GM12878 (cell line): ENCODE measurements around the gene CFAP92. TPM values are rescaled to one million over a fixed set of nuclear protein-coding genes. Genes with fewer than 3 reads are reported as not detected.

Experiments used
- ATAC-seq: fragments of 200-7000 bp; cut with Tn5 transposase; 3 replicates; pipeline ENCODE4 v1.9.1; 2020; ENCODE audit warnings: mild to moderate bottlenecking, moderate library complexity
- BruUV-seq: library from RNA; stranded (reverse); fragments of 400-500 nt; replicated peaks from 2 replicates; lab custom pipeline; 2021; lab: Mats Ljungman, UMichigan
- CTCF ChIA-PET: fragments of 300-600 bp; sonication (Branson Sonifier 250); formaldehyde crosslinking; extraction: SDS; loops from one replicate; lab custom pipeline; 2021; ENCODE audit warnings: inconsistent platforms; lab: Yijun Ruan, JAX
- POLR2A ChIA-PET: fragments of 350-600 bp; formaldehyde crosslinking; extraction: SDS; loops from one replicate; lab custom pipeline; 2021; ENCODE audit warnings: inconsistent platforms; lab: Charles Lee
- RAD21 ChIA-PET: fragments of 300-600 bp; sonication (Branson Sonifier 250); formaldehyde crosslinking; loops from one replicate; lab custom pipeline; 2023; ENCODE audit warnings: antibody characterized with exemption; ENCODE audit not compliant: unreplicated experiment; lab: Charles Lee
- SMC1A ChIA-PET: fragments of 300-600 bp; sonication (Branson Sonifier 250); formaldehyde crosslinking; loops from one replicate; lab custom pipeline; 2023; ENCODE audit not compliant: unreplicated experiment, uncharacterized antibody; lab: Charles Lee
- DNase-seq: peaks from one replicate; pipeline ENCODE4 v3.0.0-alpha.2; 2011; ENCODE audit warnings: low read depth, low spot score
- FAIRE-seq: peaks from 3 replicates; lab custom pipeline; 2011; peaks lifted over from hg19 to GRCh38; lab: Jason Lieb, UNC
- H2AFZ ChIP-seq: 2 replicates; pipeline ENCODE4 v1.6.0; 2011; ENCODE audit warnings: low read depth, low read length, control low read depth; ENCODE audit not compliant: control insufficient read depth
- H3K27ac ChIP-seq: 2 replicates; pipeline ENCODE4 v1.5.1; 2011; ENCODE audit warnings: control low read depth; ENCODE audit not compliant: control insufficient read depth, insufficient read depth
- H3K27me3 ChIP-seq, 2 experiments: replicated peaks in 1 of 2; 2 replicates each; pipeline versions ENCODE4 v1.6.0 to v1.6.1; 2011; ENCODE audit warnings: low read length in 1 of 2; ENCODE audit not compliant: control insufficient read depth in 2 of 2, insufficient read depth in 2 of 2
- H3K36me3 ChIP-seq, 2 experiments: 2 replicates each; pipeline ENCODE4 v1.5.1; 2011; ENCODE audit warnings: low read length in 1 of 2; ENCODE audit not compliant: control insufficient read depth in 2 of 2, insufficient read depth in 2 of 2
- H3K4me1 ChIP-seq: 2 replicates; pipeline ENCODE4 v1.6.1; 2011; ENCODE audit warnings: mild to moderate bottlenecking, low read length, moderate library complexity, mixed read lengths; ENCODE audit not compliant: control insufficient read depth, insufficient read depth
- H3K4me2 ChIP-seq: 2 replicates; pipeline ENCODE4 v1.6.0; 2011; ENCODE audit warnings: control low read depth; ENCODE audit not compliant: control insufficient read depth, insufficient read depth
- H3K4me3 ChIP-seq: fragments of 200-600 bp; sonication (generic); 2 replicates; pipeline ENCODE4 v1.5.1; 2016
- H3K79me2 ChIP-seq: 2 replicates; pipeline ENCODE4 v1.6.0; 2011; ENCODE audit warnings: low read length; ENCODE audit not compliant: control insufficient read depth, insufficient read depth
- H3K9ac ChIP-seq: 2 replicates; pipeline ENCODE4 v1.8.0; 2011; ENCODE audit warnings: low read length, control low read depth, mixed read lengths; ENCODE audit not compliant: control insufficient read depth, insufficient read depth
- H3K9me3 ChIP-seq: replicated peaks from 3 replicates; pipeline ENCODE4 v1.5.1; 2011; ENCODE audit warnings: mild to moderate bottlenecking, low read length; ENCODE audit not compliant: control insufficient read depth, insufficient read depth
- H4K20me1 ChIP-seq: 2 replicates; pipeline ENCODE4 v1.6.0; 2011; ENCODE audit not compliant: control insufficient read depth, insufficient read depth
- E2F4 ChIP-seq: IDR thresholded peaks from 2 replicates; pipeline ENCODE4 v1.6.1; 2012; ENCODE audit warnings: low read depth, low read length, improper control_type of control experiment
- GATAD2B ChIP-seq: fragments of 450-650 bp; conservative IDR thresholded peaks from 2 replicates; pipeline ENCODE4 v1.6.1; 2017; ENCODE audit warnings: low read depth, mild to moderate bottlenecking, moderate library complexity
- HDGF ChIP-seq: fragments of 450-650 bp; IDR thresholded peaks from 2 replicates; pipeline ENCODE4 v1.6.1; 2016; ENCODE audit warnings: antibody characterized with exemption
- KAT2A ChIP-seq: conservative IDR thresholded peaks from 2 replicates; pipeline ENCODE4 v1.6.1; 2011; ENCODE audit warnings: low read depth, low read length; ENCODE audit not compliant: control insufficient read depth
- MEF2B ChIP-seq: fragments of 450-650 bp; IDR thresholded peaks from 2 replicates; pipeline ENCODE4 v1.6.1; 2018; ENCODE audit warnings: mild to moderate bottlenecking, moderate library complexity; ENCODE audit not compliant: partially characterized antibody, poor library complexity, severe bottlenecking
- MYC ChIP-seq: IDR thresholded peaks from 2 replicates; pipeline ENCODE4 v1.6.1; 2011; ENCODE audit warnings: mild to moderate bottlenecking, low read length, moderate library complexity, inconsistent platforms; ENCODE audit not compliant: insufficient read depth, insufficient replicate concordance, insufficient read length, severe bottlenecking
- NFYA ChIP-seq: IDR thresholded peaks from 2 replicates; pipeline ENCODE4 v1.6.1; 2011; ENCODE audit warnings: low read depth, mild to moderate bottlenecking, low read length, improper control_type of control experiment, borderline replicate concordance
- RB1 ChIP-seq: fragments of 450-650 bp; formaldehyde crosslinking; IDR thresholded peaks from 2 replicates; pipeline ENCODE4 v1.6.1; 2017; ENCODE audit warnings: mild to moderate bottlenecking, borderline replicate concordance
- RBBP5 ChIP-seq: fragments of 200-600 bp; sonication (generic); conservative IDR thresholded peaks from 2 replicates; pipeline ENCODE4 v1.6.1; 2016
- SIN3A ChIP-seq: IDR thresholded peaks from 2 replicates; pipeline ENCODE4 v1.6.1; 2012; ENCODE audit warnings: low read depth, low read length, improper control_type of control experiment
- STAT1 ChIP-seq: fragments of 450-650 bp; conservative IDR thresholded peaks from 2 replicates; pipeline ENCODE4 v1.6.1; 2014; ENCODE audit warnings: antibody characterized with exemption, mild to moderate bottlenecking
- ZNF687 ChIP-seq: fragments of 450-650 bp; IDR thresholded peaks from 2 replicates; pipeline ENCODE4 v1.6.1; 2017; ENCODE audit warnings: mild to moderate bottlenecking, moderate library complexity
- WGBS: methylation state at CpG from one replicate; pipeline ENCODE4 v1.1.6; 2016; ENCODE audit warnings: low lambda C conversion rate; ENCODE audit not compliant: insufficient replicate concordance, insufficient coverage; ENCODE audit errors: missing lambda C conversion rate; 5-methylcytosine and 5-hydroxymethylcytosine counted together
- in situ Hi-C: fragments of 300-500 bp; cut with MboI; formaldehyde crosslinking; loops from 9 replicates; pipeline ENCODE4 v1.14.3; 2018; ENCODE audit warnings: mixed read lengths
- intact Hi-C: fragments of 100-400 bp; cut with micrococcal nuclease; formaldehyde crosslinking; loops from one replicate; pipeline ENCODE4 v1.14.2; 2022; ENCODE audit not compliant: unreplicated experiment
- polyA plus RNA-seq, 11 experiments: library from polyadenylated mRNA; depleted of rRNA in 4 of 11; unstranded in 6 of 11; stranded (reverse) in 5 of 11; fragments of >200 nt; fragmentation: Nextera tagmentation in 4 of 11; fragmentation: Illumina TruSeq in 1 of 11; extraction: Ambion mirVana in 4 of 11; extraction: Trizol in 1 of 11; gene quantifications; 1 replicate in 1 of 11; 2 replicates in 10 of 11; pipeline versions ENCODE4 v1.2.1 to v1.2.3, GENCODE V29; 2011 to 2016; ENCODE audit warnings: inconsistent platforms in 2 of 11, missing spikeins in 2 of 11, low read depth in 1 of 11
- total RNA-seq, 4 experiments: library from RNA; depleted of rRNA in 3 of 4; stranded (reverse); fragments of >200 nt in 3 of 4; fragmentation: Illumina TruSeq in 1 of 4; extraction: Trizol in 1 of 4; gene quantifications; 2 replicates each; pipeline versions ENCODE4 v1.2.1 to v1.2.3, GENCODE V29; 2013 to 2021
- TF ChIP-seq, protein P1 (sequence below): IDR thresholded peaks from 2 replicates; pipeline ENCODE4 v1.6.1; 2011; ENCODE audit warnings: borderline replicate concordance, low read depth, mild to moderate bottlenecking, moderate library complexity, mixed read lengths, low read length; ENCODE audit not compliant: insufficient read depth; ENCODE audit errors: extremely low read length

Gene CFAP92
- total and polyA plus RNA-seq, 10 of the 15 experiments (the other 5 are each of a cell fraction or from before 2014, with no cell fraction given) = 0.05 to 0.52 (median 0.14) TPM; not detected in 7

DNA sequence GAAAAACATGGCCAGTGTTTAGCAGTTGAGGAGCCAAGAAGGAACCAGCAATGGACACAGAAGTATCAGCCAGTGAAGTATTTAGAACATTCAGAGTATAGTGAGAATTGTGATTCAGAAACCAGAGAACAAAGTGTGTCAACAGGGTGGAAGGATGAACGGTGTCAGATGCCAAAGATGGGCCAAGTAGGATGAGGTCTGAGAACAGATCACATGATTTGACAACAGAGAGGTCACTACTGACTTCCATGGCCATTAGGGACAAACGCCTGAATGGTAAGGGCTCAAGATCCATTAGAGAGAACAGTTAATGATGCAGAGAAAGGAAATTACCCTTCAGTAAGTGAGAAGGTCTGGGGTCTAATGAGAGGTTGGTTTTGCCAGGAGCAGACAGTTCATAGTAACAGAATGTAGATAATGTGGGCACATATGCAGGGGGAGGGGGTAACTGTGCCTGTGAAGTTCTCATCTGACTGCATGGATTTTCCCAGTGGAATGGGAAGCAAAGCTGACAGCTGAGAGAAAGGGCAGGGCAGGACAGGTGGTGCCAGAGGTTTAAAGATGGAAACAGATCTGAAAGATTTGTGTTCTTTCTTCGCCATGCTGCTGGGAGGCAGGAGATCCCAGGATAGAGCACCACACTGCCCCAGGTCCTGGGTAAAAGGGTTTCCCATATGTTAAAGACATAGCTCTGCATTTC, 119.2 kb downstream of the CFAP92 start:
- FAIRE-seq (no peak), DNase-seq (no peak), ATAC-seq (no peak)
- H2AFZ ChIP-seq = no peak overlapping the region
- H3K36me3 ChIP-seq = no peaks in the 10 kb centered on the region
- ChIA-PET POLR2A (interaction anchor here (0.5 to 0.8 kb wide), 2 partner anchors 61 to 192 kb away, joined by 3 to 5 read pairs; no protein-coding TSS in a partner anchor), SMC1A (interaction anchor here (1.1 kb wide), 2 partner anchors 70 to 365 kb away, joined by 3 read pairs; no protein-coding TSS in a partner anchor), RAD21 (interaction anchor here (0.5 to 2.0 kb wide), 4 partner anchors 95 to 371 kb away, joined by 3 to 7 read pairs (median 3); no protein-coding TSS in a partner anchor), CTCF (interaction anchor here (0.6 to 1.6 kb wide), 10 partner anchors 7 to 372 kb away, joined by 3 to 8 read pairs (median 4); no protein-coding TSS in a partner anchor)
- peaks cover 10% of the 10 kb centered on the region; the same call in 1 of the 2 replicates for H3K4me1 ChIP-seq
- in situ Hi-C loops (no loop called here), intact Hi-C loops (loop anchor here (5.0 kb wide), 1 partner anchor 373 kb away; the partner anchor contains the start of gene COPG1)
- no peaks in the 10 kb centered on the region for H3K27me3 ChIP-seq
- WGBS = 18% methylated on average over 3 of the region's 3 CpGs
- no peak overlapping the region for H3K27ac ChIP-seq
- H3K9me3 ChIP-seq = no peaks in the 10 kb centered on the region; the same call in 2 of the 3 replicates
- peaks cover 18% of the 10 kb centered on the region for H3K79me2 ChIP-seq
- no peaks in the 10 kb centered on the region for H4K20me1 ChIP-seq
- H3K4me3 ChIP-seq = no peak overlapping the region
- H3K9ac ChIP-seq = no peak overlapping the region
- BruUV-seq = no TSS peak
- no peak overlapping the region for H3K4me2 ChIP-seq
- TF ChIP-seq STAT1 = no peak
- no peak for TF ChIP-seq SIN3A
- TF ChIP-seq MYC = no peak
- no peak for TF ChIP-seq HDGF
- no peak for TF ChIP-seq NFYA
- TF ChIP-seq, protein P1, sequence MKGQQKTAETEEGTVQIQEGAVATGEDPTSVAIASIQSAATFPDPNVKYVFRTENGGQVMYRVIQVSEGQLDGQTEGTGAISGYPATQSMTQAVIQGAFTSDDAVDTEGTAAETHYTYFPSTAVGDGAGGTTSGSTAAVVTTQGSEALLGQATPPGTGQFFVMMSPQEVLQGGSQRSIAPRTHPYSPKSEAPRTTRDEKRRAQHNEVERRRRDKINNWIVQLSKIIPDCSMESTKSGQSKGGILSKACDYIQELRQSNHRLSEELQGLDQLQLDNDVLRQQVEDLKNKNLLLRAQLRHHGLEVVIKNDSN = no peak
- TF ChIP-seq RB1 = no peak
- TF ChIP-seq RBBP5 = no peak
- TF ChIP-seq GATAD2B = no peak
- no peak for TF ChIP-seq E2F4
- no peak for TF ChIP-seq MEF2B
- TF ChIP-seq KAT2A = no peak
- no peak for TF ChIP-seq ZNF687
